Endothelial cell (in vitro differentiated cells): ENCODE measurements around the gene PSMG3. TPM values are rescaled to one million over a fixed set of nuclear protein-coding genes. Genes with fewer than 3 reads are reported as not detected.

Experiments
- DNase-seq: peaks from one replicate; pipeline ENCODE4 v3.0.0; 2021; ENCODE audit warnings: low spot score
- H3K27ac Mint-ChIP-seq: one replicate; pipeline ENCODE4 v1.8.0; 2021; ENCODE audit warnings: mixed read lengths, inconsistent platforms; ENCODE audit not compliant: unreplicated experiment
- H3K27me3 Mint-ChIP-seq: one replicate; pipeline ENCODE4 v1.8.0; 2021; ENCODE audit warnings: mild to moderate bottlenecking, moderate library complexity, mixed read lengths, inconsistent platforms; ENCODE audit not compliant: unreplicated experiment
- H3K36me3 Mint-ChIP-seq: one replicate; pipeline ENCODE4 v1.8.0; 2021; ENCODE audit warnings: mild to moderate bottlenecking, low read depth, mixed read lengths, inconsistent platforms; ENCODE audit not compliant: unreplicated experiment
- H3K4me1 Mint-ChIP-seq: one replicate; pipeline ENCODE4 v1.8.0; 2021; ENCODE audit warnings: mild to moderate bottlenecking, mixed read lengths, inconsistent platforms; ENCODE audit not compliant: unreplicated experiment
- H3K4me3 Mint-ChIP-seq: one replicate; pipeline ENCODE4 v1.8.0; 2021; ENCODE audit warnings: mild to moderate bottlenecking, mixed read lengths, inconsistent platforms; ENCODE audit not compliant: unreplicated experiment
- H3K9me3 Mint-ChIP-seq: one replicate; pipeline ENCODE4 v1.8.0; 2021; ENCODE audit warnings: mixed read lengths, inconsistent platforms; ENCODE audit not compliant: unreplicated experiment
- CTCF ChIP-seq: fragments of 200-600 bp; sonication (generic); IDR thresholded peaks from one replicate; pipeline ENCODE4 v1.5.0; 2021; ENCODE audit warnings: antibody characterized with exemption; ENCODE audit not compliant: unreplicated experiment
- total RNA-seq: library from RNA; stranded (reverse); fragmentation: NEBNext Ultra II Directional; extraction: Animal tissue kit (Norgen Biotek cat#: 25700); gene quantifications from one replicate; pipeline ENCODE4 v1.2.1, GENCODE V29; 2021; ENCODE audit not compliant: unreplicated experiment

The PSMG3 gene
- total RNA-seq, 1 donor from 2014 or later = 20.3 TPM

DNA sequence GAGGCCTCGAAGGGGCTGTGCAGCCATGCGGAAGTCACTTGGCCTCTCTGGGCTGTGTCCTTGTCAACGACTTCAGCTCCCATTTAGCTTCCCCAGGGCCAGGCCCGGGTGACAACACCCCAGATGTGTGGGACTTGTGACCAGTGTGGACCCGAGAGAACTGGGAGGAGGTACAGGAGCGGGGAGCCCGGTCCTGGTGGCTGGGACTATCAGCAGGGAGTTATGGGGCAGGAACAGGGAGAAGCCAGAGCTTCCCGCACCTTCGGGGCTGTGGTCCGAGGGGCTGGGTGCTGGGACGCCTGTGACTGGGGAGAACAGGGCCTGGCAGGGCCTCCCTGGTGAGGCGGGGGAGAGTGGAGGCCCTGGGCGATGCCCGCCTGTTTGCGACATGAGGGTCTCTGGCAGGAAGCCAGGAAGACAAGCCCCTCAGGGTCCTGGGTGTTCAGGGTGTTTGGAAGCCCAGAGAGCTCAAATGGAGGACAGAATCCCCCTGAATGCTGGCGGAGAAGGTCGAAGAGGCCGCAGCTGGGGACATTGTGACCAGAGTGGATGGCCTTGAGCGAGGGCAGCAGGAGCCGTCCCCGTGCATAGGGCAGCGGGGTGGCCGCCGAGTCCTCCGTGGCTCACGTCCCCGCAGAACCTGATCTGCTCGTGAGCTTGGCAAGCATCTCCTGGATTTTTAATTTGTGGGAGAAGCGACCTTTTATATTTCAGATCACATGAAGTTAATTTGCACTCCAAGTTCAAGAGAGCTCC is 30.0 kb upstream of the PSMG3 start:
- Mint-ChIP-seq H3K4me3 (no peak overlapping the region), H3K9me3 (no peaks in the 10 kb centered on the region), H3K27me3 (peaks cover 9% of the 10 kb centered on the region), H3K36me3 (no peaks in the 10 kb centered on the region), H3K27ac (no peak overlapping the region), H3K4me1 (peaks cover 2% of the 10 kb centered on the region)
- TF ChIP-seq CTCF = no peak
- DNase-seq = no peak

- Mint-ChIP-seq H3K9me3 (no peaks in the 10 kb centered on the region), H3K27me3 (peaks cover 9% of the 10 kb centered on the region), H3K4me1 (peaks cover 2% of the 10 kb centered on the region), H3K4me3 (no peak overlapping the region), H3K36me3 (no peaks in the 10 kb centered on the region), H3K27ac (no peak overlapping the region)
- TF ChIP-seq CTCF = no peak
- DNase-seq = no peak
Measured at GRCh38 chr7:1598961-1599639, 29.3 kb upstream of the PSMG3 start.

DNA sequence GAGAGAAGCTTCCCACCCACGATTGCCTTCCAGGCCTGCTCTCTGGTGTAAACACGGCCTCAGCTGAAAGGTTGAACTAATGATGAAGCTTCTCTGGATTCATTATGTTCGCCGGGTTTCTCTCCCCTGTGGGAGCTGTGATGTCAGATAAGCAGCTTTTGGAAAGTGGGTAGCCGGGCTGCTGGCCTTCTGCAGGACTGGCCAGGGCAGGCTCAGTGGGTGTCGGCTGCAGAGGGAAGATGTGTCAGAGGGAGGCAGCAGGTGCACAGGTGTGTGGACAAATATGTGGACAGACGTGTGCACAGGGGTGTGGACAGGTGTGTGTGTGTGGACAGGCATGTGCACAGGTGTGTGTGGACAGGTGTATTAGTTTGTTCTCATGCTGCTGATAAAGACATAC is 28.5 kb upstream of the PSMG3 start:
- no peak for DNase-seq
- no peak overlapping the region for H3K4me3 Mint-ChIP-seq

DNA sequence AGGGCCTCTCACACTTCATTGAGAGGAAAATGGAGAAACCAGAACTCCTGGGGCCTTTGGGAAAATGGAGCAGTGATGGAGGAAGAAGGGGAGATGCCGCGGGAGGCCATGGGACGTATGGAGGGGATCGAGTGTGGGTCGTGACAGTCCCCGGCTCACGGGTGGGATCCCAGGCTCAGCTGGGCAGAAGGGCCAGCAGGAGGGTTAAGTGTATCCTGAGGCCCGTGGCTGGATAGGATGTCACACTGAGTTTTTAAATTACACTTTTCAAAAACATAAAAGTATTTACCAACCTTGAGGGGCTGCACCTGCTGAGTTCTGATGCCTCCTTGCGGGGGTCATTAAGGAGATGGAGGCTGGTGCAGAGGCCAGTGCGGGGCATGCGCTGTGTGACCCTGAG is 28.0 kb upstream of the PSMG3 start:
- no peak for DNase-seq
- TF ChIP-seq CTCF = no peak
- H3K36me3 Mint-ChIP-seq = no peaks in the 10 kb centered on the region
- H3K27me3 Mint-ChIP-seq = peaks cover 11% of the 10 kb centered on the region
- H3K4me3 Mint-ChIP-seq = no peak overlapping the region
- peaks cover 2% of the 10 kb centered on the region for H3K4me1 Mint-ChIP-seq
- no peaks in the 10 kb centered on the region for H3K9me3 Mint-ChIP-seq
- no peak overlapping the region for H3K27ac Mint-ChIP-seq

More for the DNA sequence above, 28.5 kb upstream of the PSMG3 start:
- Mint-ChIP-seq H3K27me3 (peaks cover 9% of the 10 kb centered on the region), H3K27ac (no peak overlapping the region), H3K36me3 (no peaks in the 10 kb centered on the region), H3K4me1 (peaks cover 2% of the 10 kb centered on the region), H3K9me3 (no peaks in the 10 kb centered on the region)
- TF ChIP-seq CTCF = no peak
